GM12878 (cell line): ENCODE results near the gene GPR18. TPM values are rescaled to one million over a fixed set of nuclear protein-coding genes. Genes with fewer than 3 reads are reported as not detected.
A peak's percentile ranks its signal among the peaks of the same experiment; 100 is the strongest.

Experiments
- ATAC-seq: fragments of 200-7000 bp; cut with Tn5 transposase; 3 replicates; pipeline ENCODE4 v1.9.1; 2020; ENCODE audit warnings: mild to moderate bottlenecking, moderate library complexity
- BruUV-seq: library from RNA; stranded (reverse); fragments of 400-500 nt; replicated peaks from 2 replicates; lab custom pipeline; 2021; lab: Mats Ljungman, UMichigan
- CTCF ChIA-PET: fragments of 300-600 bp; sonication (Branson Sonifier 250); formaldehyde crosslinking; extraction: SDS; loops from one replicate; lab custom pipeline; 2021; ENCODE audit warnings: inconsistent platforms; lab: Yijun Ruan, JAX
- POLR2A ChIA-PET: fragments of 350-600 bp; formaldehyde crosslinking; extraction: SDS; loops from one replicate; lab custom pipeline; 2021; ENCODE audit warnings: inconsistent platforms; lab: Charles Lee
- RAD21 ChIA-PET: fragments of 300-600 bp; sonication (Branson Sonifier 250); formaldehyde crosslinking; loops from one replicate; lab custom pipeline; 2023; ENCODE audit warnings: antibody characterized with exemption; ENCODE audit not compliant: unreplicated experiment; lab: Charles Lee
- SMC1A ChIA-PET: fragments of 300-600 bp; sonication (Branson Sonifier 250); formaldehyde crosslinking; loops from one replicate; lab custom pipeline; 2023; ENCODE audit not compliant: unreplicated experiment, uncharacterized antibody; lab: Charles Lee
- DNase-seq: peaks from one replicate; pipeline ENCODE4 v3.0.0-alpha.2; 2011; ENCODE audit warnings: low read depth, low spot score
- FAIRE-seq: peaks from 3 replicates; lab custom pipeline; 2011; peaks lifted over from hg19 to GRCh38; lab: Jason Lieb, UNC
- H2AFZ ChIP-seq: 2 replicates; pipeline ENCODE4 v1.6.0; 2011; ENCODE audit warnings: low read depth, low read length, control low read depth; ENCODE audit not compliant: control insufficient read depth
- H3K27ac ChIP-seq: 2 replicates; pipeline ENCODE4 v1.5.1; 2011; ENCODE audit warnings: control low read depth; ENCODE audit not compliant: control insufficient read depth, insufficient read depth
- H3K27me3 ChIP-seq, 2 experiments: replicated peaks in 1 of 2; 2 replicates each; pipeline versions ENCODE4 v1.6.0 to v1.6.1; 2011; ENCODE audit warnings: low read length in 1 of 2; ENCODE audit not compliant: control insufficient read depth in 2 of 2, insufficient read depth in 2 of 2
- H3K36me3 ChIP-seq, 2 experiments: 2 replicates each; pipeline ENCODE4 v1.5.1; 2011; ENCODE audit warnings: low read length in 1 of 2; ENCODE audit not compliant: control insufficient read depth in 2 of 2, insufficient read depth in 2 of 2
- H3K4me1 ChIP-seq: 2 replicates; pipeline ENCODE4 v1.6.1; 2011; ENCODE audit warnings: mild to moderate bottlenecking, low read length, moderate library complexity, mixed read lengths; ENCODE audit not compliant: control insufficient read depth, insufficient read depth
- H3K4me2 ChIP-seq: 2 replicates; pipeline ENCODE4 v1.6.0; 2011; ENCODE audit warnings: control low read depth; ENCODE audit not compliant: control insufficient read depth, insufficient read depth
- H3K4me3 ChIP-seq: fragments of 200-600 bp; sonication (generic); 2 replicates; pipeline ENCODE4 v1.5.1; 2016
- H3K79me2 ChIP-seq: 2 replicates; pipeline ENCODE4 v1.6.0; 2011; ENCODE audit warnings: low read length; ENCODE audit not compliant: control insufficient read depth, insufficient read depth
- H3K9ac ChIP-seq: 2 replicates; pipeline ENCODE4 v1.8.0; 2011; ENCODE audit warnings: low read length, control low read depth, mixed read lengths; ENCODE audit not compliant: control insufficient read depth, insufficient read depth
- H3K9me3 ChIP-seq: replicated peaks from 3 replicates; pipeline ENCODE4 v1.5.1; 2011; ENCODE audit warnings: mild to moderate bottlenecking, low read length; ENCODE audit not compliant: control insufficient read depth, insufficient read depth
- H4K20me1 ChIP-seq: 2 replicates; pipeline ENCODE4 v1.6.0; 2011; ENCODE audit not compliant: control insufficient read depth, insufficient read depth
- ASH2L ChIP-seq: fragments of 300-600, 200-600 bp; sonication (generic); IDR thresholded peaks from 2 replicates; pipeline ENCODE4 v1.6.1; 2017; ENCODE audit warnings: low read depth, mild to moderate bottlenecking, borderline replicate concordance
- BACH1 ChIP-seq: fragments of 450-650 bp; IDR thresholded peaks from 2 replicates; pipeline ENCODE4 v1.6.1; 2017; ENCODE audit warnings: mild to moderate bottlenecking, borderline replicate concordance
- CEBPB ChIP-seq, 2 experiments: fragments of 150-350 bp in 1 of 2; IDR thresholded peaks; 2 replicates each; pipeline ENCODE4 v1.6.1; 2012 to 2014; ENCODE audit warnings: low read depth in 2 of 2, low read length in 2 of 2, borderline replicate concordance in 1 of 2, inconsistent platforms in 1 of 2
- EGR1 ChIP-seq, 2 experiments: IDR thresholded peaks; 1 replicate in 1 of 2; 2 replicates in 1 of 2; pipeline ENCODE4 v1.6.1; 2011 to 2012; ENCODE audit warnings: low read depth in 2 of 2, low read length in 2 of 2, borderline replicate concordance in 1 of 2, mild to moderate bottlenecking in 1 of 2, moderate library complexity in 1 of 2
- FOS ChIP-seq: IDR thresholded peaks from 3 replicates; pipeline ENCODE4 v1.6.1; 2011; ENCODE audit warnings: borderline replicate concordance; ENCODE audit not compliant: insufficient read length; ENCODE audit errors: extremely low read depth
- GABPA ChIP-seq: IDR thresholded peaks from 2 replicates; pipeline ENCODE4 v1.6.1; 2014; ENCODE audit warnings: antibody characterized with exemption, low read depth, mild to moderate bottlenecking, inconsistent platforms
- HDAC2 ChIP-seq: fragments of 200-600 bp; sonication (generic); IDR thresholded peaks from 2 replicates; pipeline ENCODE4 v1.6.1; 2017
- LARP7 ChIP-seq: fragments of 450-650 bp; IDR thresholded peaks from 2 replicates; pipeline ENCODE4 v1.6.1; 2017; ENCODE audit warnings: mild to moderate bottlenecking
- NFYB ChIP-seq: IDR thresholded peaks from 2 replicates; pipeline ENCODE4 v1.6.1; 2011; ENCODE audit warnings: low read depth, mild to moderate bottlenecking, low read length, improper control_type of control experiment, moderate library complexity; ENCODE audit not compliant: insufficient read depth
- PAX5 ChIP-seq: IDR thresholded peaks from 2 replicates; pipeline ENCODE4 v1.6.1; 2011; ENCODE audit warnings: low read depth, low read length, borderline replicate concordance
- POLR2AphosphoS2 ChIP-seq: IDR thresholded peaks from 2 replicates; pipeline ENCODE4 v1.6.1; 2011; ENCODE audit warnings: low read depth, mild to moderate bottlenecking, low read length, improper control_type of control experiment, moderate library complexity
- POLR2AphosphoS5 ChIP-seq: IDR thresholded peaks from 2 replicates; pipeline ENCODE4 v1.6.1; 2011; ENCODE audit warnings: mild to moderate bottlenecking, low read length, inconsistent platforms
- POU2F2 ChIP-seq: IDR thresholded peaks from 3 replicates; pipeline ENCODE4 v1.6.1; 2011; ENCODE audit warnings: low read depth, mild to moderate bottlenecking, low read length, borderline replicate concordance
- SMAD5 ChIP-seq: IDR thresholded peaks from 2 replicates; pipeline ENCODE4 v1.6.1; 2016; ENCODE audit warnings: antibody characterized with exemption, low read depth
- SPI1 ChIP-seq: IDR thresholded peaks from 2 replicates; pipeline ENCODE4 v1.6.1; 2011; ENCODE audit warnings: low read depth, mild to moderate bottlenecking, low read length, moderate library complexity, borderline replicate concordance; ENCODE audit not compliant: insufficient read depth
- TCF7 ChIP-seq: IDR thresholded peaks from 2 replicates; pipeline ENCODE4 v1.6.1; 2014; ENCODE audit warnings: antibody characterized with exemption, borderline replicate concordance
- YBX1 ChIP-seq: fragments of 450-650 bp; IDR thresholded peaks from 2 replicates; pipeline ENCODE4 v1.6.1; 2016; ENCODE audit warnings: antibody characterized with exemption
- ZNF384 ChIP-seq: IDR thresholded peaks from 2 replicates; pipeline ENCODE4 v1.6.1; 2012; ENCODE audit warnings: low read depth, mild to moderate bottlenecking, low read length, improper control_type of control experiment, borderline replicate concordance
- in situ Hi-C: fragments of 300-500 bp; cut with MboI; formaldehyde crosslinking; loops from 9 replicates; pipeline ENCODE4 v1.14.3; 2018; ENCODE audit warnings: mixed read lengths
- intact Hi-C: fragments of 100-400 bp; cut with micrococcal nuclease; formaldehyde crosslinking; loops from one replicate; pipeline ENCODE4 v1.14.2; 2022; ENCODE audit not compliant: unreplicated experiment
- polyA plus RNA-seq, 11 experiments: library from polyadenylated mRNA; depleted of rRNA in 4 of 11; unstranded in 6 of 11; stranded (reverse) in 5 of 11; fragments of >200 nt; fragmentation: Nextera tagmentation in 4 of 11; fragmentation: Illumina TruSeq in 1 of 11; extraction: Ambion mirVana in 4 of 11; extraction: Trizol in 1 of 11; gene quantifications; 1 replicate in 1 of 11; 2 replicates in 10 of 11; pipeline versions ENCODE4 v1.2.1 to v1.2.3, GENCODE V29; 2011 to 2016; ENCODE audit warnings: inconsistent platforms in 2 of 11, missing spikeins in 2 of 11, low read depth in 1 of 11
- total RNA-seq, 4 experiments: library from RNA; depleted of rRNA in 3 of 4; stranded (reverse); fragments of >200 nt in 3 of 4; fragmentation: Illumina TruSeq in 1 of 4; extraction: Trizol in 1 of 4; gene quantifications; 2 replicates each; pipeline versions ENCODE4 v1.2.1 to v1.2.3, GENCODE V29; 2013 to 2021
- TF ChIP-seq, protein P1 (sequence below): IDR thresholded peaks from 2 replicates; pipeline ENCODE4 v1.6.1; 2011; ENCODE audit warnings: low read depth, mild to moderate bottlenecking, low read length, moderate library complexity, borderline replicate concordance; ENCODE audit errors: extremely low read depth
- TF ChIP-seq, protein P2 (sequence below): IDR thresholded peaks from 2 replicates; pipeline ENCODE4 v1.6.1; 2012; ENCODE audit warnings: low read depth, low read length, improper control_type of control experiment
- TF ChIP-seq, protein P3 (sequence below): fragments of 450-650 bp; IDR thresholded peaks from 2 replicates; pipeline ENCODE4 v1.6.1; 2017; ENCODE audit warnings: mild to moderate bottlenecking, moderate library complexity

The GPR18 gene
- total and polyA plus RNA-seq, 10 of the 15 experiments (the other 5 are each of a cell fraction or from before 2014, with no cell fraction given), result 3.3 to 12.9 (median 5.2) TPM

DNA sequence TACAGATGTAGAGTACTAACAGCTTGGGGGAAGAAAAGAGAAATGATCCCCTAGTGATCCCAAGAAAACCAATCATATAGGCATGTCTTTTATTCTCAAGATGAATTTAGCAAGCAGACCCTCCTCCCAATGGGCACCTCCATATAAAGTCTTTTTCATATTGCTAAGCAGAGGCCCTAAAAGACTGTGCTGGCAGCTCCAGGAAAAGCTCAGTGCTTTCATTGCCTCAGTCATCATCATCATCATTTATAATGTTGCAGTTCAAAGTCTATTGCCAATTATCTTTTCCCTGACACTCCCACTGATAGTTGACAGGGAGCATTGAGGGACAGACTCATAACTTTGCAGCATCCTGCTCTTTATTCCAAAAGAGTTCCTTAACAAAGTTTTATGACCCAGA, 36.0 kb upstream of the GPR18 start:
- in situ Hi-C loops (no loop called here), intact Hi-C loops (no loop called here)
- no peaks in the 10 kb centered on the region for H3K9me3 ChIP-seq
- no TSS peak for BruUV-seq
- peaks cover 3% of the 10 kb centered on the region; the same call in 1 of the 2 replicates for H4K20me1 ChIP-seq
- H3K9ac ChIP-seq, result no peak overlapping the region
- POLR2A ChIA-PET, result no interaction called here
- no peak overlapping the region for H3K27ac ChIP-seq
- H3K27me3 ChIP-seq, result no peaks in the 10 kb centered on the region
- RAD21 ChIA-PET, result interaction anchor here (0.6 to 3.9 kb wide), 3 partner anchors 24 to 141 kb away, joined by 3 to 20 read pairs (median 6); no protein-coding TSS in a partner anchor
- CTCF ChIA-PET, result interaction anchor here (0.9 to 2.8 kb wide), 6 partner anchors 11 to 142 kb away, joined by 3 to 7 read pairs (median 4); no protein-coding TSS in a partner anchor
- H3K4me3 ChIP-seq, result no peak overlapping the region
- H3K4me1 ChIP-seq, result peaks cover 15% of the 10 kb centered on the region
- DNase-seq, result no peak
- SMC1A ChIA-PET, result interaction anchor here (0.5 to 3.3 kb wide), 7 partner anchors 10 to 79 kb away, joined by 3 to 29 read pairs (median 3); no protein-coding TSS in a partner anchor
- H3K36me3 ChIP-seq, result peaks cover 6 to 15% of the 10 kb centered on the region in 2 experiments
- H3K79me2 ChIP-seq, result peaks cover 68% of the 10 kb centered on the region
- H3K4me2 ChIP-seq, result no peak overlapping the region
- no peak for FAIRE-seq
- H2AFZ ChIP-seq, result no peak overlapping the region
- no peak for ATAC-seq
- TF ChIP-seq PAX5, result no peak
- TF ChIP-seq, protein P1, sequence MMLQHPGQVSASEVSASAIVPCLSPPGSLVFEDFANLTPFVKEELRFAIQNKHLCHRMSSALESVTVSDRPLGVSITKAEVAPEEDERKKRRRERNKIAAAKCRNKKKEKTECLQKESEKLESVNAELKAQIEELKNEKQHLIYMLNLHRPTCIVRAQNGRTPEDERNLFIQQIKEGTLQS, result no peak
- no peak for TF ChIP-seq CEBPB (IDR thresholded peaks at IDR 0.05; ENCODE audit: borderline replicate concordance in 1 of 2, low read depth in 2 of 2, low read length in 2 of 2)
- no peak for TF ChIP-seq HDAC2
- TF ChIP-seq, protein P2, sequence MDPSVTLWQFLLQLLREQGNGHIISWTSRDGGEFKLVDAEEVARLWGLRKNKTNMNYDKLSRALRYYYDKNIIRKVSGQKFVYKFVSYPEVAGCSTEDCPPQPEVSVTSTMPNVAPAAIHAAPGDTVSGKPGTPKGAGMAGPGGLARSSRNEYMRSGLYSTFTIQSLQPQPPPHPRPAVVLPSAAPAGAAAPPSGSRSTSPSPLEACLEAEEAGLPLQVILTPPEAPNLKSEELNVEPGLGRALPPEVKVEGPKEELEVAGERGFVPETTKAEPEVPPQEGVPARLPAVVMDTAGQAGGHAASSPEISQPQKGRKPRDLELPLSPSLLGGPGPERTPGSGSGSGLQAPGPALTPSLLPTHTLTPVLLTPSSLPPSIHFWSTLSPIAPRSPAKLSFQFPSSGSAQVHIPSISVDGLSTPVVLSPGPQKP, result no peak
- TF ChIP-seq, protein P3, sequence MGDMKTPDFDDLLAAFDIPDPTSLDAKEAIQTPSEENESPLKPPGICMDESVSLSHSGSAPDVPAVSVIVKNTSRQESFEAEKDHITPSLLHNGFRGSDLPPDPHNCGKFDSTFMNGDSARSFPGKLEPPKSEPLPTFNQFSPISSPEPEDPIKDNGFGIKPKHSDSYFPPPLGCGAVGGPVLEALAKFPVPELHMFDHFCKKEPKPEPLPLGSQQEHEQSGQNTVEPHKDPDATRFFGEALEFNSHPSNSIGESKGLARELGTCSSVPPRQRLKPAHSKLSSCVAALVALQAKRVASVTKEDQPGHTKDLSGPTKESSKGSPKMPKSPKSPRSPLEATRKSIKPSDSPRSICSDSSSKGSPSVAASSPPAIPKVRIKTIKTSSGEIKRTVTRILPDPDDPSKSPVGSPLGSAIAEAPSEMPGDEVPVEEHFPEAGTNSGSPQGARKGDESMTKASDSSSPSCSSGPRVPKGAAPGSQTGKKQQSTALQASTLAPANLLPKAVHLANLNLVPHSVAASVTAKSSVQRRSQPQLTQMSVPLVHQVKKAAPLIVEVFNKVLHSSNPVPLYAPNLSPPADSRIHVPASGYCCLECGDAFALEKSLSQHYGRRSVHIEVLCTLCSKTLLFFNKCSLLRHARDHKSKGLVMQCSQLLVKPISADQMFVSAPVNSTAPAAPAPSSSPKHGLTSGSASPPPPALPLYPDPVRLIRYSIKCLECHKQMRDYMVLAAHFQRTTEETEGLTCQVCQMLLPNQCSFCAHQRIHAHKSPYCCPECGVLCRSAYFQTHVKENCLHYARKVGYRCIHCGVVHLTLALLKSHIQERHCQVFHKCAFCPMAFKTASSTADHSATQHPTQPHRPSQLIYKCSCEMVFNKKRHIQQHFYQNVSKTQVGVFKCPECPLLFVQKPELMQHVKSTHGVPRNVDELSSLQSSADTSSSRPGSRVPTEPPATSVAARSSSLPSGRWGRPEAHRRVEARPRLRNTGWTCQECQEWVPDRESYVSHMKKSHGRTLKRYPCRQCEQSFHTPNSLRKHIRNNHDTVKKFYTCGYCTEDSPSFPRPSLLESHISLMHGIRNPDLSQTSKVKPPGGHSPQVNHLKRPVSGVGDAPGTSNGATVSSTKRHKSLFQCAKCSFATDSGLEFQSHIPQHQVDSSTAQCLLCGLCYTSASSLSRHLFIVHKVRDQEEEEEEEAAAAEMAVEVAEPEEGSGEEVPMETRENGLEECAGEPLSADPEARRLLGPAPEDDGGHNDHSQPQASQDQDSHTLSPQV, result no peak
- no peak for TF ChIP-seq NFYB
- peak; percentile 82; the same call in 1 of the 2 replicates for TF ChIP-seq POLR2AphosphoS5
- TF ChIP-seq YBX1, result no peak
- no peak; the same call in 2 of the 3 replicates for TF ChIP-seq POU2F2
- peak; percentile 68 for TF ChIP-seq POLR2AphosphoS2
- no peak for TF ChIP-seq ZNF384
- no peak for TF ChIP-seq ASH2L
- no peak for TF ChIP-seq EGR1 (IDR thresholded peaks at IDR 0.05; ENCODE audit: borderline replicate concordance in 1 of 2, low read depth in 2 of 2, low read length in 2 of 2)
- peak; percentile 1; the same call in 1 of the 2 replicates for TF ChIP-seq BACH1
- peak; percentile 61; the same call in 1 of the 2 replicates for TF ChIP-seq SMAD5
- no peak for TF ChIP-seq SPI1
- no peak for TF ChIP-seq GABPA
- no peak for TF ChIP-seq FOS
- no peak for TF ChIP-seq TCF7
- TF ChIP-seq LARP7, result no peak
